Measurements from ENCODE around the gene ITGAE. TPM values are rescaled to one million over a fixed set of nuclear protein-coding genes. Genes with fewer than 3 reads are reported as not detected.
A peak's percentile ranks its signal among the peaks of the same experiment; 100 is the strongest.

ITGAE gene
- total RNA-seq, 2 experiments from 2014 or later: 48.1 to 52.0 TPM

DNA sequence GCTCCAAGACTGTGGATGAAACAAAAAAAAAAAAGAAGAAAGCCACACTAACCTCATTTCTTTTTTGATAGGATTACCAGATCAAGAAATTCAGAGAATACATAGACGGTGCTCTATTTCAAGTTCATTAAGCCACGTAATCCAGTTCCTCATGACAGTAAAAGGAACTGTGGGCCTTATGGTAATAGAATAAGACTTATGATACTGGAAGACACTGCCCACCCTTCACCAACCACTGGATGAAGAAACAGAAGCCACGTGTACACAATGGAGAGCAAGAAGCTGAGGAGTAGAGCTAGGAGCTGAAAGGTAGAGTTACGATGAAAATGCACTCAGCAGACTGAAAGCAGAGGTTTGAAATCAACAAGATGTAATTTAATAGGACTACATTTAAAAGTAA lies 33.8 kb upstream of the ITGAE start:
- no peak for ATAC-seq (ENCODE audit: low read depth)
- H3K36me3 Mint-ChIP-seq: peaks cover 19% of the 10 kb centered on the region
- POLR2A ChIA-PET: no interaction called here

DNA sequence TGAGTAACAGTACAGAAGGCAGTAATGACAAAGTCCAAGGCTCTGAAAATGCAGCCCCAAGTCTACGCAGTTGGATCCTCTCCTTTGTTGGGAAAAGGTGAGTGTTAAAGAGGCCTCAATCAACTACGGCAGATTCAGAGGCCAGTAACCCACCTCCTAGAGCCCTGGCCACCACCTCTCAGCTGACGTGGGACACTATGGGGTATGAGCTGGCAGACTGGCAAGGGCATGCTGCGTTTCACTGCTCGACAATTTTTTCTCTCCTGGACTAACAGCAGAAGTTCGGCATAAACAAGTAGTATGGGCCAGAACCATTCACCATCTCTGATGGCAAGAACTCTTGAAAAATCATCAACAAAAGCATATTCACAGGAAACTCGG lies 27.9 kb upstream of the ITGAE start:
- H3K27ac Mint-ChIP-seq: no peak overlapping the region
- H3K4me1 Mint-ChIP-seq: peaks cover 9% of the 10 kb centered on the region
- POLR2A ChIA-PET: interaction anchor here (1.1 kb wide), 1 partner anchor 90 kb away, joined by 4 read pairs; no protein-coding TSS in a partner anchor
- ATAC-seq (ENCODE audit: low read depth): no peak
- H3K4me3 Mint-ChIP-seq: no peak overlapping the region
- no peaks in the 10 kb centered on the region for H3K9me3 Mint-ChIP-seq
- H3K27me3 Mint-ChIP-seq: no peaks in the 10 kb centered on the region
- DNase-seq: no peak
- H3K36me3 Mint-ChIP-seq: peaks cover 16% of the 10 kb centered on the region

More for the DNA sequence above, 33.8 kb upstream of the ITGAE start:
- H3K9me3 Mint-ChIP-seq: no peaks in the 10 kb centered on the region
- peaks cover 11% of the 10 kb centered on the region for H3K4me1 Mint-ChIP-seq
- no peak for DNase-seq
- H3K27ac Mint-ChIP-seq: no peak overlapping the region
- no peaks in the 10 kb centered on the region for H3K27me3 Mint-ChIP-seq
- H3K4me3 Mint-ChIP-seq: no peak overlapping the region

DNA sequence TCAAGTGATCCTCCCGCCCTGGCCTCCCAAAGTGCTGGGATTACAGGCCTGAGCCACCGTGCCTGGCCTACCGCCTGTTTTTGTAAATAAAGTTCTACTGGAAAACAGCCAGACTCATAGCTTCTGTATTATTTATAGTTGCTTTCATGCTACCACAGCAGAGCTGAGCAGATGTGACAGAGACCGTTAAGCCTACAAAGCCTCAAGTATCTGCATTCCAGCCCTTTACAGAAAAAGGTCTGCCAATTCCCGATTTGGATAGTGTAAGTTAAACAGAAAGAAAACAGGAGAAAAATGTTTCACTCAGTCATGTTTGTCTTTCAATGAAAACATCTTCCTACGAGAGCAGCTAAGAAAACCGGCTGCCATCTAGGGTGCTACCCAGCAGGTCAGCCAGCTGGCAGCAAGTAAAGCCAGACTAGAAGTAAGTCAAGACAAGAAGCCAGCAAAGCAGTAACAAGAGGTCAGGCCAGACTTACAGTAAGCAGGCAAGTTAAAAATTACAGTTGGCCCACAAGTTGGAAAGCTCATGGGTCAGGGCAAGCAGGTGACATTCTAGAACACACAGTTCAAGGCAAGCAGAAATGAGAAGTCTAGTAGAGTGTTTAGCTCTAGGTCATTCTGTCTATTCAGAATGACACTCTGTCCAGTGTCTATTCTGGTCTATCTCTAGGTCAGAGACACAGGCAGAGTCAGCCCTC lies 27.3 kb upstream of the ITGAE start:
- H3K36me3 Mint-ChIP-seq: peaks cover 17% of the 10 kb centered on the region
- no peak for DNase-seq
- POLR2A ChIA-PET: interaction anchor here (1.1 to 1.8 kb wide), 2 partner anchors 89 to 91 kb away, joined by 4 to 10 read pairs; no protein-coding TSS in a partner anchor
- no peak overlapping the region for H3K4me3 Mint-ChIP-seq
- ATAC-seq (ENCODE audit: low read depth): no peak
- H3K9me3 Mint-ChIP-seq: no peaks in the 10 kb centered on the region
- no peaks in the 10 kb centered on the region for H3K27me3 Mint-ChIP-seq
- H3K4me1 Mint-ChIP-seq: peaks cover 9% of the 10 kb centered on the region
- no peak overlapping the region for H3K27ac Mint-ChIP-seq

DNA sequence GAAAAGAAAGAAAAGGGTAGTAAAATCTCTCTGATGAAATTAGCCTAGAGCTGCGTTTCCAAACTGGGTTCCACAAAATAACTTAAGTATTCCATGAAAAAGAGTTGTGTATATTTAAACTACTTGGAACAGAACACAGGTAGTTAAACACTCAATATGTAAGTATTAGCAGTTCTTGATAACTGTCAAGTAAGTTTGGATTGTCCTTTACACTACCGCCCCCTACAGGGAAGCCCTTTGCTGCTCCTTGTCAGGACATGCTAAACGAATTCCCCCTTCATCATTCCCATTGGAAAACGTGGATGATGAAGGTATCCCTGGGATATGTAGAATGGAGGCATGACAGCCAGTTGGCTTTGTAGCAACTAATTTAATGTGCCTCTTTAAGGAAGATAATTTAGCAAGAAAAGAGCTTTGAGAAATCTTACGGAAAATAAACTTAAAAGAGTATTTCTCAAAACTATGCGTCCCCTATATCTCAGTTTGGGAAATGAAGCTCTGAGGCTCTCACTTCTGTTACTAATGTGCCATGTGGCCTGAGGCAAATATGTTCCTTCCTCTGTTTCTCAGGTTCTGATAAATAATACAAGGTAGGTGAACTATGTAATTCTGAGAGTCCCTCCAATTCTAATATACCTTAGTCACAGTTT lies 26.3 kb upstream of the ITGAE start:
- ATAC-seq (ENCODE audit: low read depth) (peak; percentile 52), DNase-seq (peak; percentile 44)
- POLR2A ChIA-PET: interaction anchor here (1.8 kb wide), 1 partner anchor 90 kb away, joined by 10 read pairs; no protein-coding TSS in a partner anchor
- no peaks in the 10 kb centered on the region for H3K9me3 Mint-ChIP-seq
- H3K4me3 Mint-ChIP-seq: no peak overlapping the region
- peaks cover 20% of the 10 kb centered on the region for H3K36me3 Mint-ChIP-seq
- no peak overlapping the region for H3K27ac Mint-ChIP-seq
- H3K4me1 Mint-ChIP-seq: peaks cover 9% of the 10 kb centered on the region
- no peaks in the 10 kb centered on the region for H3K27me3 Mint-ChIP-seq

DNA sequence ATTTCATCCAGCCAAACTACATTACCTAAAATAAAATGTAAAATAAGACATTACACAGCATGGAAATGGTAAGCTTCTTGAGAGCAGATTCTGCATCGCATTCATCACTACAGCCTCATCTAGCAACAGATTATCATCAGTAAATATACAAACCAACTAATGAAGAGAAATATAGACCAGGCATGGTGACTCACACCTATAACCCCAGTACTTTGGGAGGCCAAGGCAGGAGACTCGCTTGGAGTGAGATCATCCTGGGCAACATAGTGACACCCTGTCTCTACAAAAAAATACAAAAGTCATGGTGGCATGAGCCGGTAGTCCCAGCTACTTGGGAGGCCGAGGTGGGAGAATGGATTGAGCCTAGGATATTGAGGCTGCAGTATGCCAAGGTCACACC lies 25.2 kb upstream of the ITGAE start:
- Mint-ChIP-seq H3K9me3 (no peaks in the 10 kb centered on the region), H3K4me1 (peaks cover 9% of the 10 kb centered on the region), H3K4me3 (no peak overlapping the region), H3K36me3 (peaks cover 27% of the 10 kb centered on the region), H3K27ac (no peak overlapping the region), H3K27me3 (no peaks in the 10 kb centered on the region)
- DNase-seq (no peak), ATAC-seq (ENCODE audit: low read depth) (no peak)
- POLR2A ChIA-PET: interaction anchor here (1.2 kb wide), 1 partner anchor 89 kb away, joined by 3 read pairs; no protein-coding TSS in a partner anchor

DNA sequence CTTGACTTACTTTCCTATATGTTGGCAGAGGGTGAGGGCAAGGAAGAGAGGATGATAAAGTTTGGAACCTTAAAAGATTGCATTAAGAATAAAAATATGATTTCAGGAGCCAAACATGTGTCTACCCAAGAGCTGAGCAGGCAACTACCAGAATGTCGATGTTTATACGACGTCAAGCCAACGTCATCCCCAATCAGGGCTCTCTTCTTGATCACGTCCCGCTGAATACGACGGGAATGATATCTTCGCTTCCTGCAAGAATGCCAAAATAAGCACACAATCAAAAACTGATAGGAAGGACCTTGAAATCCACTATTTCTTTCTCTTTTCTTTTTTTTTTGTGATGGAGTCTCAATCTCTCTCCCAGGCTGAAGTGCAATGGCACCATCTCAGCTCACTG lies 20.1 kb upstream of the ITGAE start:
- Mint-ChIP-seq H3K4me3 (no peak overlapping the region), H3K36me3 (peaks cover 29% of the 10 kb centered on the region), H3K4me1 (peaks cover under 1% of the 10 kb centered on the region), H3K27me3 (no peaks in the 10 kb centered on the region), H3K27ac (no peak overlapping the region), H3K9me3 (no peaks in the 10 kb centered on the region)
- ATAC-seq (ENCODE audit: low read depth) (no peak), DNase-seq (no peak)
- POLR2A ChIA-PET: no interaction called here

DNA sequence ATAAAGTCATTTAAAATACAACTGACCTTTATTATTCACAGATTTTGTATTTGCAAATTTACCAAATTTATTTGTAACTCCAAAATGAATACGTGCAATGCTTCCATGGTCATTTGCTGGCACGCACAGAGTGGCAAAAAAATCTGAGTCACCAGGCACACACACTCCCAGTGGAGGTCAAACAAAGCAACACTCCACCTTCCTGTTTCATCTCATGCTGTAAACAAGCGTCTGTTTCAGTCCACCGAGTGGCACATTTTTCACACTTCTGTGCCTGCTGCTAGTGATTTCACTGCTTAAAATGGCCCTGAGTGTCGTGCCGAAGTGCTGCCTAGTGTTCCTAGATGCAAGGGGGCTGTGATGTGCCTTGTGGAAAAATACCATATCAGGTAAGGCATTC lies 17.8 kb upstream of the ITGAE start:
- Mint-ChIP-seq H3K36me3 (peaks cover 31% of the 10 kb centered on the region), H3K27me3 (no peaks in the 10 kb centered on the region), H3K4me3 (no peak overlapping the region), H3K27ac (no peak overlapping the region), H3K4me1 (no peaks in the 10 kb centered on the region), H3K9me3 (no peaks in the 10 kb centered on the region)
- DNase-seq (no peak), ATAC-seq (ENCODE audit: low read depth) (no peak)
- POLR2A ChIA-PET: no interaction called here

DNA sequence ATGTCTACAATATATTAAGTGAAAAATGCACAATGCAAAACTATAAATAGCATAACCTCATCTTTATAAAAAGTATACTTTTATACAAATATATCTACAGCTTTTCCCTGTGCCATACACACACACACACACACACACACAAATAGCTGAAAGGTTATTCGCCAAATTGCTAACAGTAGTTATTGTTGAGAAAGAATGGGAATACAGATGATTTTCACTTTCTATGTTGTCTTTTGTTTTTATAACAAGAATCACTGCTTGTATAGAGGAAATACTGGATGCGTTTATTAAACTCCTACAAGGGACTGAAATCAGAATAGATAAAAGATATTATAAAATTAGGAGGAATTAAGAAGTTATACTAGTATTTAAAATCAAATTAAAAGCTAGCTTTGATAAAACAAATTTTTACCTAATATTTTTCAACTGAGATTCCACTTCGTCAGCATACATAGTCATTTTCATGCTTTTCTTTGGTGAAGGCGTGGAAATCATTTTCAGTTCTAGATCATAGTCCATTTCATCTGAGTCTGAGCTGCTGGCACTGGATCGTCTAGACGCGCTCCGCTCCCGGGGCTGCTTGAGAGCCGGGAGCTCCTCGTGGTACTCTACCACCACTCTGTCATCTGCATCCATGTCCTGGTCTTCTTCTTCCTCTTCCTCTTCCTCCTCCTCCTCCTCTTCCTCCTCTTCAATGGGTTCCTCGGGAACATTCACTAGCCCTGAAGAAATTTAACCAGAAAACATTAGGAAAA lies 17.0 kb upstream of the ITGAE start:
- POLR2A ChIA-PET: no interaction called here
- ATAC-seq (ENCODE audit: low read depth) (no peak), DNase-seq (no peak)
- Mint-ChIP-seq H3K9me3 (no peaks in the 10 kb centered on the region), H3K4me3 (no peak overlapping the region), H3K27ac (no peak overlapping the region), H3K27me3 (no peaks in the 10 kb centered on the region), H3K4me1 (no peaks in the 10 kb centered on the region), H3K36me3 (peaks cover 31% of the 10 kb centered on the region)

DNA sequence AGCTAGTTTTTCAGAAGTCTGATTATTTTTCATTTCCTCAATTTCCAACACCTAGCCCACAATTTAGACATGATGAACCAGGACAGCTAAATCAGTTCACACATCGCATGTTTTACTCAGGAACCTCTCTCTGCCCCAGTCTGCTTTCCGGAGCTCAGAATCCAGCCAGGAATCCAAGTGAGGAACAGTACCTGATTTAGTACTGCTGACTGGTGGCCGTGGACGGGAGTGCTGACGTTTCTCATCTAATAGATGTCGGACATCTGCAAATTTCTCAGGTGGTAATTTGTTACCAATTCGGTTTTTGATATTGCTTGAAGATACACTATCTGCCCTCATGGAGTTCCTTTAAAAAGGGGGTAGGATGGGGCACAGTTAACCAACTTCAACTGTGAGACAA lies 14.9 kb upstream of the ITGAE start:
- POLR2A ChIA-PET: no interaction called here
- peaks cover 26% of the 10 kb centered on the region for H3K36me3 Mint-ChIP-seq
- H3K9me3 Mint-ChIP-seq: no peaks in the 10 kb centered on the region
- H3K27ac Mint-ChIP-seq: no peak overlapping the region
- no peak overlapping the region for H3K4me3 Mint-ChIP-seq
- ATAC-seq (ENCODE audit: low read depth) (no peak), DNase-seq (no peak)
- H3K27me3 Mint-ChIP-seq: no peaks in the 10 kb centered on the region
- H3K4me1 Mint-ChIP-seq: no peaks in the 10 kb centered on the region

DNA sequence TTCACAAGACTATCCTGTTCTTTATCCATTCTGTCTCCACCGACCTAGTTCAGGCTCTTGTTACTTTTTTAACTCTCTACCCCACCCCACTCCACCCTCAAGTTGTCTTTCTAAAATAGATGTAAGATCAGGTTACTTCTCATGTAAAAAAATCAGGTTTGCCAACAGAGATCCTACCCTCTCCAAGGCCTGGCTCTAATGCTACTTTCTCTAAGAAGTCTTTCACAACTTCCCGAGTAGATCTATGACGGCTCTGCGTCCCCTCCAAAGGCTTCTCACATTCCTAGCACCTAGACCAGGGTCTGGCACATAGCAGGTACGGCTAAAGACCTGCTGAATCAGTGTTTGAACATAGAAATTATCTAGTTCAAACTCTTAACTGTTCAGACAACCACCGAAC lies 14.1 kb upstream of the ITGAE start:
- POLR2A ChIA-PET: no interaction called here
- DNase-seq (no peak), ATAC-seq (ENCODE audit: low read depth) (no peak)
- H3K4me1 Mint-ChIP-seq: no peaks in the 10 kb centered on the region
- H3K36me3 Mint-ChIP-seq: peaks cover 24% of the 10 kb centered on the region
- H3K27me3 Mint-ChIP-seq: no peaks in the 10 kb centered on the region
- H3K27ac Mint-ChIP-seq: no peak overlapping the region
- H3K9me3 Mint-ChIP-seq: no peaks in the 10 kb centered on the region
- H3K4me3 Mint-ChIP-seq: no peak overlapping the region

DNA sequence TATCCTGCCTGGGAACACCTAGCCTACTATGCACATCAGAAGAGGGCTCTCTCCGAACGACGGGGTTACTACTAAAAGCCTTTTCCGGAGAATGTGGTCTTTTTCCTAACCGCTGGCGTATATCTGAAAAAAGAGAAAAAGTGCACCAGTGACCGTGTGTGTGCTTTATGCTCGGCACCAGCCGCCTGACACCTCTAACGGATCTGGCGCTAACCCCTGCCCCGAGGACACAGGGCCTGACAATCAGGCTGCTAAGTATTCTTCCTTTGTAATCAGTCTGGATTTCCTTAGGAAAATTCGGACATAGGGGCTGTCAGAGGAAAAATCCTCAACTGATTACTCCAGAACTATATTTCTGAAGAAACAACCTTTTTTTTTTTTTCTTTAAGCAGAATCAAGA lies 13.4 kb upstream of the ITGAE start:
- Mint-ChIP-seq H3K36me3 (peaks cover 26% of the 10 kb centered on the region), H3K4me3 (no peak overlapping the region), H3K9me3 (no peaks in the 10 kb centered on the region), H3K27me3 (no peaks in the 10 kb centered on the region), H3K4me1 (no peaks in the 10 kb centered on the region), H3K27ac (no peak overlapping the region)
- POLR2A ChIA-PET: no interaction called here
- ATAC-seq (ENCODE audit: low read depth) (no peak), DNase-seq (no peak)

DNA sequence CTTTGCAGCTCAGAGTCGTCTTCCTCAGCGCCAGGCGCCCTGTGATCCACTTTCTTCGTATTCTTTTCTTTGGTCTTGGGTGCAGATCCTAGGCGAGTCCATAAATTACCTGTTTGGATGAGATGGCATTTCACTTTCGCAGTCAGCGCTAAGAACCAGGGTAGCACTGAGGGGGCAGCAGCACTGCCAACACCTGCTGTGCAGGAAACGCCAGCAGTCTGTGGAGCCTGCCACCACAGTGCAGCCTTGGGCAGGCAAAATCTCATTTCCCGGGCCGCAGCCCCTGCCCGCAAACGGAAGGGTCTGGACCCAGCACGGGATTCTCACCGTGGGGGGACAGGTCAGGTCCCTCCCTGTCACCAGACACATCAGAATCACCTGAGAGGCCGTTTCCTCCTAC lies 12.2 kb upstream of the ITGAE start:
- POLR2A ChIA-PET: no interaction called here
- Mint-ChIP-seq H3K4me3 (no peak overlapping the region), H3K36me3 (peaks cover 23% of the 10 kb centered on the region), H3K4me1 (peaks cover 5% of the 10 kb centered on the region), H3K9me3 (no peaks in the 10 kb centered on the region), H3K27ac (no peak overlapping the region), H3K27me3 (no peaks in the 10 kb centered on the region)
- no peak for DNase-seq
- ATAC-seq (ENCODE audit: low read depth): no peak

DNA sequence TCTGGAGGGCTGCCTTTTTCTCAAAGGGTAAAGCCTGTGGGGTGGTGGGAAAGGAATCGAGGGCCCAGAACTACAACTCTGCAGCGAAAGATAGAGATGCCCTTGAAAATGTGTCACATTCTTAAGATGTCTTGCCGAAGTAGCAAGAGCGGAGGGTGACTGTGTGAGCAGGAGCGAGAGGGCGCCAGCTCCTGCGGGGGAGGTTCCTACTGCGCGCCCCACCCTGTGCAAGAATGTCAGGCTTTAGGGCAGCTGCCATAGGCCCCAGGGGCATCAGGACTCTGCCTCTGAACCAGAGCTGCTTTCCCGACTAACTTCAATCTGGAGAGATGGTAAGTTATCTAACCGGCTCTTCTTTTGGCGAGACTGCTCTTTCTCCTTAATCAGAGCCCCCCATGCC lies 11.8 kb upstream of the ITGAE start:
- no peak overlapping the region for H3K27ac Mint-ChIP-seq
- ATAC-seq (ENCODE audit: low read depth) (no peak), DNase-seq (no peak)
- no peaks in the 10 kb centered on the region for H3K9me3 Mint-ChIP-seq
- H3K4me1 Mint-ChIP-seq: peaks cover 5% of the 10 kb centered on the region
- no peak overlapping the region for H3K4me3 Mint-ChIP-seq
- peaks cover 25% of the 10 kb centered on the region for H3K36me3 Mint-ChIP-seq
- H3K27me3 Mint-ChIP-seq: no peaks in the 10 kb centered on the region
- POLR2A ChIA-PET: no interaction called here

DNA sequence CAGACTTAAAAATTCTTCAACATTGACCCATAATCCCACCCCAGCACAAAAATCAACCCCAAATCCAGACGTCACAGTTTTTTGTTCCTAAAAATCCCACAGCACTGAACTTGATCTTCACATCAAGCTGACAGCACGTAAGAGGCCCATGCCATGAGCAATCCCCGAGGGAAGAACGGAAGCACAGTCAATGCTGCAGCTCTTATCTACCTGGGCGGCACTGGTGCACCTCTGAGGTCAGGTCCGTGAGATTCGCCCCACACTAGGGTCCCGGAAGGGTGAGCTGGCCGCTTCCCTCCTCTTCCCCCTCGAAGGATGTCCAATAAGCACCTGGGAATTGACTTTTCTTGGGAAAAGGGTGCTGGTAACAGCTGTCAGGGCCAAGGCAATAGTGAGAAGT lies 11.3 kb upstream of the ITGAE start:
- Mint-ChIP-seq H3K36me3 (peaks cover 29% of the 10 kb centered on the region), H3K4me1 (peaks cover 5% of the 10 kb centered on the region), H3K27me3 (no peaks in the 10 kb centered on the region), H3K4me3 (no peak overlapping the region), H3K9me3 (no peaks in the 10 kb centered on the region), H3K27ac (no peak overlapping the region)
- no peak for DNase-seq
- ATAC-seq (ENCODE audit: low read depth): no peak
- POLR2A ChIA-PET: no interaction called here
